SK-N-SH treated with all-trans-retinoic acid at 6 μM for 48 hours (cell line): ENCODE results near the gene MAFB.

ENCODE experiments used
- ATAC-seq: fragments of 200-7000 bp; cut with Tn5 transposase; 3 replicates; pipeline ENCODE4 v1.9.1; 2020; ENCODE audit warnings: mild to moderate bottlenecking, moderate library complexity
- ARNTL ChIP-seq: fragments of 450-650 bp; formaldehyde crosslinking; IDR thresholded peaks from 2 replicates; pipeline ENCODE4 v1.5.0; 2020; ENCODE audit warnings: low read depth, mild to moderate bottlenecking, moderate library complexity, borderline replicate concordance
- BACH2 ChIP-seq: fragments of 250-450 bp; sonication (Bioruptor Pico); IDR thresholded peaks from 2 replicates; pipeline ENCODE4 v1.9.0; 2021; ENCODE audit warnings: mild to moderate bottlenecking, borderline replicate concordance
- CSDC2 ChIP-seq: fragments of 250-450 bp; sonication (Bioruptor Pico); IDR thresholded peaks from 2 replicates; pipeline ENCODE4 v1.5.0; 2020; ENCODE audit warnings: mild to moderate bottlenecking, moderate library complexity
- ESRRG ChIP-seq: fragments of 250-450 bp; sonication (Bioruptor Pico); IDR thresholded peaks from 2 replicates; pipeline ENCODE4 v1.6.1; 2021; ENCODE audit warnings: mild to moderate bottlenecking
- GLIS3 ChIP-seq: fragments of 250-450 bp; sonication (Bioruptor Pico); IDR thresholded peaks from 2 replicates; pipeline ENCODE4 v1.5.0; 2020; ENCODE audit warnings: mild to moderate bottlenecking, moderate library complexity
- ISL1 ChIP-seq: fragments of 250-450 bp; sonication (Bioruptor Pico); IDR thresholded peaks from 2 replicates; pipeline ENCODE4 v2.1.2; 2022; ENCODE audit warnings: mild to moderate bottlenecking, moderate library complexity
- OSR1 ChIP-seq: fragments of 250-450 bp; sonication (Bioruptor Pico); IDR thresholded peaks from 2 replicates; pipeline ENCODE4 v1.8.0; 2022; ENCODE audit warnings: moderate library complexity, mild to moderate bottlenecking, inconsistent platforms
- PATZ1 ChIP-seq: fragments of 250-450 bp; sonication (Bioruptor Pico); IDR thresholded peaks from 2 replicates; pipeline ENCODE4 v1.8.0; 2020; ENCODE audit warnings: mild to moderate bottlenecking, moderate library complexity, borderline replicate concordance
- POU6F1 ChIP-seq: fragments of 250-450 bp; sonication (Bioruptor Pico); IDR thresholded peaks from 2 replicates; pipeline ENCODE4 v1.8.0; 2021; ENCODE audit warnings: low read depth, mild to moderate bottlenecking, moderate library complexity, borderline replicate concordance
- PPARA ChIP-seq: fragments of 250-450 bp; sonication (Bioruptor Pico); IDR thresholded peaks from 2 replicates; pipeline ENCODE4 v1.5.0; 2020; ENCODE audit warnings: mild to moderate bottlenecking, borderline replicate concordance
- RARB ChIP-seq: fragments of 250-450 bp; sonication (Bioruptor Pico); IDR thresholded peaks from 2 replicates; pipeline ENCODE4 v1.8.0; 2021; ENCODE audit warnings: mild to moderate bottlenecking, moderate library complexity
- SNAI2 ChIP-seq: fragments of 250-450 bp; sonication (Bioruptor Pico); IDR thresholded peaks from 2 replicates; pipeline ENCODE4 v1.5.0; 2020; ENCODE audit warnings: mild to moderate bottlenecking, moderate library complexity
- TCF4 ChIP-seq: fragments of 250-450 bp; sonication (Bioruptor Pico); IDR thresholded peaks from 2 replicates; pipeline ENCODE4 v1.8.0; 2021; ENCODE audit warnings: mild to moderate bottlenecking, moderate library complexity, borderline replicate concordance
- TOX ChIP-seq: fragments of 250-450 bp; sonication (Bioruptor Pico); IDR thresholded peaks from 2 replicates; pipeline ENCODE4 v1.8.0; 2021; ENCODE audit warnings: mild to moderate bottlenecking, moderate library complexity, borderline replicate concordance
- ZC3H10 ChIP-seq: fragments of 250-450 bp; sonication (Bioruptor Pico); IDR thresholded peaks from 2 replicates; pipeline ENCODE4 v1.5.1; 2021; ENCODE audit warnings: mild to moderate bottlenecking, moderate library complexity
- ZFP3 ChIP-seq: fragments of 250-450 bp; sonication (Bioruptor Pico); IDR thresholded peaks from 2 replicates; pipeline ENCODE4 v1.5.0; 2020; ENCODE audit warnings: mild to moderate bottlenecking, moderate library complexity
- ZFP30 ChIP-seq: fragments of 450-650 bp; formaldehyde crosslinking; IDR thresholded peaks from 2 replicates; pipeline ENCODE4 v1.5.0; 2022; ENCODE audit warnings: mild to moderate bottlenecking, moderate library complexity
- ZNF565 ChIP-seq: fragments of 450-650 bp; formaldehyde crosslinking; conservative IDR thresholded peaks from 2 replicates; pipeline ENCODE4 v1.5.0; 2020; ENCODE audit warnings: low read depth, mild to moderate bottlenecking, moderate library complexity
- ZNF70 ChIP-seq: fragments of 450-650 bp; formaldehyde crosslinking; IDR thresholded peaks from 2 replicates; pipeline ENCODE4 v1.5.0; 2020; ENCODE audit warnings: mild to moderate bottlenecking, moderate library complexity
- ZNF8 ChIP-seq: fragments of 450-650 bp; formaldehyde crosslinking; IDR thresholded peaks from 2 replicates; pipeline ENCODE4 v1.5.0; 2020; ENCODE audit warnings: mild to moderate bottlenecking, moderate library complexity
- TF ChIP-seq, protein P1 (sequence below): fragments of 250-450 bp; sonication (Bioruptor Pico); IDR thresholded peaks from 2 replicates; pipeline ENCODE4 v1.5.1; 2021; ENCODE audit warnings: mild to moderate bottlenecking, moderate library complexity
- TF ChIP-seq, protein P2 (sequence below): fragments of 250-450 bp; sonication (Bioruptor Pico); IDR thresholded peaks from 2 replicates; pipeline ENCODE4 v1.5.0; 2020; ENCODE audit warnings: mild to moderate bottlenecking, moderate library complexity

MAFB gene

GRCh38 chr20:40657526-40657925 lies 31.5 kb downstream of the MAFB start:
- ATAC-seq = no peak
- TF ChIP-seq ARNTL (CRISPR knock-in tag) (no peak), OSR1 (no peak), GLIS3 (CRISPR knock-in tag) (no peak), TOX (CRISPR knock-in tag) (no peak), ZFP30 (CRISPR knock-in tag) (no peak), CSDC2 (CRISPR knock-in tag) (no peak), SNAI2 (CRISPR knock-in tag) (no peak)
- TF ChIP-seq, protein P1, sequence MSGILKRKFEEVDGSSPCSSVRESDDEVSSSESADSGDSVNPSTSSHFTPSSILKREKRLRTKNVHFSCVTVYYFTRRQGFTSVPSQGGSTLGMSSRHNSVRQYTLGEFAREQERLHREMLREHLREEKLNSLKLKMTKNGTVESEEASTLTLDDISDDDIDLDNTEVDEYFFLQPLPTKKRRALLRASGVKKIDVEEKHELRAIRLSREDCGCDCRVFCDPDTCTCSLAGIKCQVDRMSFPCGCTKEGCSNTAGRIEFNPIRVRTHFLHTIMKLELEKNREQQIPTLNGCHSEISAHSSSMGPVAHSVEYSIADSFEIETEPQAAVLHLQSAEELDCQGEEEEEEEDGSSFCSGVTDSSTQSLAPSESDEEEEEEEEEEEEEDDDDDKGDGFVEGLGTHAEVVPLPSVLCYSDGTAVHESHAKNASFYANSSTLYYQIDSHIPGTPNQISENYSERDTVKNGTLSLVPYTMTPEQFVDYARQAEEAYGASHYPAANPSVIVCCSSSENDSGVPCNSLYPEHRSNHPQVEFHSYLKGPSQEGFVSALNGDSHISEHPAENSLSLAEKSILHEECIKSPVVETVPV (CRISPR knock-in tag) = no peak

- no peak for TF ChIP-seq GLIS3 (CRISPR knock-in tag)
- no peak for ATAC-seq
Measured at GRCh38 chr20:40655451-40655850, 33.6 kb downstream of the MAFB start.

DNA sequence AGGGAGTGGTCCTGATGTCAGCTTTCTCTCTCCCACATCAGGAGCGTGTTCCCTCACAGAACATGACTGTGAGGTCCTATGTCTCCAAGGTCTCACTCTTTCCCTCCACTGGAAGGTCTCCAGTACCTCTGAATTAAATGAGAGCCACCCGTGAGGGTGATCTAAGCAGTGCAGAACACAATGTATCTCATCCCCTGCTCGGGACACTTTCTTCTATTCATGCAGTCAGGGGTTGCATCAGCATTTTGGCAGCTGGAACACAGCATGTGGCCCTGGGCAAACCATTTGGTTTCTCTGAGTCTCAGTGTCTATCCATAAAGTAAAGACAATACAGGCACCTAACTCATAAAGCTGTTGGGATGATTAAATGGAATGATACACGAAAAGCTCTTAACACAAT lies 34.2 kb downstream of the MAFB start:
- no peak for ATAC-seq
- TF ChIP-seq RARB (no peak), ZNF565 (CRISPR knock-in tag) (no peak), GLIS3 (CRISPR knock-in tag) (no peak), ISL1 (no peak), ARNTL (CRISPR knock-in tag) (no peak)

- TF ChIP-seq OSR1 (no peak), POU6F1 (CRISPR knock-in tag) (no peak), ZNF8 (CRISPR knock-in tag) (no peak), SNAI2 (CRISPR knock-in tag) (no peak), TOX (CRISPR knock-in tag) (no peak), ZFP3 (CRISPR knock-in tag) (no peak), ARNTL (CRISPR knock-in tag) (no peak), ESRRG (no peak), BACH2 (no peak), ZNF565 (CRISPR knock-in tag) (no peak), TCF4 (no peak), CSDC2 (CRISPR knock-in tag) (no peak), ZNF70 (CRISPR knock-in tag) (no peak), ZC3H10 (CRISPR knock-in tag) (no peak), ZFP30 (CRISPR knock-in tag) (no peak), GLIS3 (CRISPR knock-in tag) (no peak), RARB (no peak)
- TF ChIP-seq, protein P1 (CRISPR knock-in tag) = no peak
- TF ChIP-seq, protein P2, sequence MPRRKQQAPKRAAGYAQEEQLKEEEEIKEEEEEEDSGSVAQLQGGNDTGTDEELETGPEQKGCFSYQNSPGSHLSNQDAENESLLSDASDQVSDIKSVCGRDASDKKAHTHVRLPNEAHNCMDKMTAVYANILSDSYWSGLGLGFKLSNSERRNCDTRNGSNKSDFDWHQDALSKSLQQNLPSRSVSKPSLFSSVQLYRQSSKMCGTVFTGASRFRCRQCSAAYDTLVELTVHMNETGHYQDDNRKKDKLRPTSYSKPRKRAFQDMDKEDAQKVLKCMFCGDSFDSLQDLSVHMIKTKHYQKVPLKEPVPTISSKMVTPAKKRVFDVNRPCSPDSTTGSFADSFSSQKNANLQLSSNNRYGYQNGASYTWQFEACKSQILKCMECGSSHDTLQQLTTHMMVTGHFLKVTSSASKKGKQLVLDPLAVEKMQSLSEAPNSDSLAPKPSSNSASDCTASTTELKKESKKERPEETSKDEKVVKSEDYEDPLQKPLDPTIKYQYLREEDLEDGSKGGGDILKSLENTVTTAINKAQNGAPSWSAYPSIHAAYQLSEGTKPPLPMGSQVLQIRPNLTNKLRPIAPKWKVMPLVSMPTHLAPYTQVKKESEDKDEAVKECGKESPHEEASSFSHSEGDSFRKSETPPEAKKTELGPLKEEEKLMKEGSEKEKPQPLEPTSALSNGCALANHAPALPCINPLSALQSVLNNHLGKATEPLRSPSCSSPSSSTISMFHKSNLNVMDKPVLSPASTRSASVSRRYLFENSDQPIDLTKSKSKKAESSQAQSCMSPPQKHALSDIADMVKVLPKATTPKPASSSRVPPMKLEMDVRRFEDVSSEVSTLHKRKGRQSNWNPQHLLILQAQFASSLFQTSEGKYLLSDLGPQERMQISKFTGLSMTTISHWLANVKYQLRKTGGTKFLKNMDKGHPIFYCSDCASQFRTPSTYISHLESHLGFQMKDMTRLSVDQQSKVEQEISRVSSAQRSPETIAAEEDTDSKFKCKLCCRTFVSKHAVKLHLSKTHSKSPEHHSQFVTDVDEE (CRISPR knock-in tag) = no peak
- no peak for ATAC-seq
Measured at GRCh38 chr20:40652441-40652987, 36.5 kb downstream of the MAFB start.

DNA sequence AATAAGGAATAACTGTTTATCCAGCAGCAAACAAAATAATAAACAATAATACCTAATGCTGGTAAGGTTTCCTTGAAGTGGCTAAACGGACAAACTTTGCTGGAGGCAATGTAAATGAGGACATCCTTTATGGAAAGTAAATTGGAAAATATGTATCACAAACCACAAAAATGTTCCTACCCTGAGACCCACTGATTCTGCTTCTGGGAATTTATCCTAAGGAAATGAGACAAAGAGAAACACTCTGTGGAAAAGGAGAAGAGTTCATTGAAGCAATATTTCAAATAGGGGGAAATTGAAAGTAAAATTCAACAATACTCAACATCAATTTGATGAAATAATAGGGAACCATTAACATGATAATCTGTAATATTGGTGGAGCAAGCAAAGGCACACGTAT lies 37.9 kb downstream of the MAFB start:
- ATAC-seq = no peak
- TF ChIP-seq ISL1 = no peak
- TF ChIP-seq PATZ1 (CRISPR knock-in tag) = no peak
- TF ChIP-seq RARB = no peak
- no peak for TF ChIP-seq SNAI2 (CRISPR knock-in tag)
- TF ChIP-seq CSDC2 (CRISPR knock-in tag) = no peak
- no peak for TF ChIP-seq PPARA
- no peak for TF ChIP-seq TOX (CRISPR knock-in tag)
- no peak for TF ChIP-seq ESRRG
- TF ChIP-seq BACH2 = no peak
- TF ChIP-seq ARNTL (CRISPR knock-in tag) = no peak
- TF ChIP-seq ZNF565 (CRISPR knock-in tag) = no peak
- TF ChIP-seq, protein P1 (CRISPR knock-in tag) = no peak
- TF ChIP-seq ZFP3 (CRISPR knock-in tag) = no peak
- TF ChIP-seq GLIS3 (CRISPR knock-in tag) = no peak
- no peak for TF ChIP-seq OSR1
- TF ChIP-seq TCF4 = no peak
